Liver (tissue), 3 donors: Measurements from ENCODE around the gene ASXL1.

ENCODE experiments used
- ATF3 ChIP-seq: IDR thresholded peaks from 2 replicates; pipeline ENCODE4 v1.6.1; 2016; ENCODE audit warnings: antibody characterized with exemption
- CTCF ChIP-seq: fragments of 150-350 bp; IDR thresholded peaks from 2 replicates; pipeline ENCODE4 v1.5.1; 2017; ENCODE audit warnings: improper control_type of control experiment, low read depth, low read length; ENCODE audit not compliant: missing input control
- FOXA1 ChIP-seq: IDR thresholded peaks from 2 replicates; pipeline ENCODE4 v1.6.1; 2016; ENCODE audit warnings: antibody characterized with exemption
- GABPA ChIP-seq, 2 donors: IDR thresholded peaks in 1 of 2; conservative IDR thresholded peaks in 1 of 2; 2 replicates each; pipeline ENCODE4 v1.6.1; 2016; ENCODE audit warnings: antibody characterized with exemption in 2 of 2, mild to moderate bottlenecking in 1 of 2, moderate library complexity in 1 of 2
- HNF4G ChIP-seq: IDR thresholded peaks from 2 replicates; pipeline ENCODE4 v1.6.1; 2016; ENCODE audit warnings: antibody characterized with exemption
- JUND ChIP-seq, 2 donors: IDR thresholded peaks; 2 replicates each; pipeline ENCODE4 v1.6.1; 2016; ENCODE audit warnings: antibody characterized with exemption in 2 of 2
- MAX ChIP-seq: IDR thresholded peaks from 2 replicates; pipeline ENCODE4 v1.6.1; 2016; ENCODE audit warnings: antibody characterized with exemption
- RAD21 ChIP-seq, 2 donors: IDR thresholded peaks; 2 replicates each; pipeline ENCODE4 v1.6.1; 2016; ENCODE audit warnings: antibody characterized with exemption in 2 of 2, mild to moderate bottlenecking in 2 of 2
- REST ChIP-seq: IDR thresholded peaks from 2 replicates; pipeline ENCODE4 v1.6.1; 2016; ENCODE audit warnings: antibody characterized with exemption, mild to moderate bottlenecking
- SP1 ChIP-seq: IDR thresholded peaks from 2 replicates; pipeline ENCODE4 v1.6.1; 2018; ENCODE audit warnings: antibody characterized with exemption, mild to moderate bottlenecking
- YY1 ChIP-seq: IDR thresholded peaks from 2 replicates; pipeline ENCODE4 v1.6.1; 2016; ENCODE audit warnings: antibody characterized with exemption, mild to moderate bottlenecking
- ZBTB33 ChIP-seq: IDR thresholded peaks from 2 replicates; pipeline ENCODE4 v1.6.1; 2016; ENCODE audit warnings: antibody characterized with exemption
- donor health status: healthy.
- donor health status: healthy.

GRCh38 chr20:32482143-32482441 lies 124.0 kb downstream of the ASXL1 start:
- TF ChIP-seq REST (no peak), MAX (no peak), CTCF (no peak), JUND (IDR thresholded peaks at IDR 0.05) (no peak), ATF3 (no peak), YY1 (no peak), ZBTB33 (no peak), HNF4G (no peak), RAD21 (IDR thresholded peaks at IDR 0.05) (no peak), SP1 (no peak), FOXA1 (no peak), GABPA (IDR thresholded peaks at IDR 0.05 in 1 of 2, conservative IDR thresholded peaks at IDR 0.05 in 1 of 2) (no peak)
